GM21423 (cell line): Measurements from ENCODE around the gene WBP2NL.
A peak's percentile ranks its signal among the peaks of the same experiment; 100 is the strongest.
"Not testable (repeated sequence)": the region's sequence is repeated elsewhere in the genome, so short reads cannot be mapped to it uniquely, and the experiment has no call there.

Experiments used
- ATAC-seq: cut with Tn5 transposase; IDR thresholded peaks from one replicate; pipeline ENCODE4 v1.9.1; 2021; ENCODE audit warnings: mild to moderate bottlenecking, moderate library complexity; ENCODE audit not compliant: unreplicated experiment

Gene WBP2NL

GRCh38 chr22:42070517-42071422 is 72.2 kb downstream of the WBP2NL start, which contains the start of gene NAGA:
Gene NAGA, minus strand, starts transcription at chr22:42070812. Its CDS starts 515 bp downstream, at chr22:42070297.
- peak; percentile 87 for ATAC-seq

GRCh38 chr22:42071508-42071907 is 72.9 kb downstream of the WBP2NL start:
- not testable (repeated sequence) for ATAC-seq

- ATAC-seq, result no peak
Measured at GRCh38 chr22:42072606-42073330, 74.2 kb downstream of the WBP2NL start.

- no peak for ATAC-seq
Measured at GRCh38 chr22:42073621-42074041, 75.0 kb downstream of the WBP2NL start.

- no peak for ATAC-seq
Measured at GRCh38 chr22:42074132-42074811, 75.7 kb downstream of the WBP2NL start, which contains the start of gene PHETA2. Gene PHETA2, plus strand, starts transcription at chr22:42074248. Its CDS starts 3,046 bp downstream, at chr22:42077294.

GRCh38 chr22:42074846-42075676 is 76.5 kb downstream of the WBP2NL start:
- ATAC-seq, result no peak

- ATAC-seq, result no peak
Measured at GRCh38 chr22:42076764-42077485, 78.3 kb downstream of the WBP2NL start.

GRCh38 chr22:42077486-42078125 is 79.0 kb downstream of the WBP2NL start:
- no peak for ATAC-seq
